Natural killer cell (primary cell): ENCODE data around the gene GAS6. TPM values are rescaled to one million over a fixed set of nuclear protein-coding genes. Genes with fewer than 3 reads are reported as not detected.

ENCODE experiments used
- ATAC-seq, 3 donors: fragments of 150-1000 bp in 2 of 3; fragments of 200-7000 bp in 1 of 3; cut with Tn5 transposase; 1 replicate in 1 of 3; 2 replicates in 2 of 3; pipeline ENCODE4 v1.10.0; 2021; ENCODE audit warnings: mild to moderate bottlenecking in 2 of 3, moderate library complexity in 2 of 3
- DNase-seq, 2 donors: peaks; one replicate each; pipeline versions ENCODE4 v3.0.0 to v3.0.0-alpha.2; 2013 to 2021; ENCODE audit warnings: mixed read lengths in 1 of 2
- H3K27ac ChIP-seq: one replicate; pipeline ENCODE4 v1.5.1; 2013; ENCODE audit warnings: mild to moderate bottlenecking, low read length
- H3K27me3 ChIP-seq: one replicate; pipeline ENCODE4 v1.6.1; 2013; ENCODE audit warnings: low read length; ENCODE audit not compliant: control insufficient read depth, insufficient read depth
- H3K36me3 ChIP-seq: one replicate; pipeline ENCODE4 v1.6.1; 2013; ENCODE audit warnings: low read length; ENCODE audit not compliant: control insufficient read depth, insufficient read depth
- H3K4me1 ChIP-seq: one replicate; pipeline ENCODE4 v1.6.1; 2013; ENCODE audit warnings: low read length; ENCODE audit not compliant: control insufficient read depth, insufficient read depth
- H3K4me3 ChIP-seq: one replicate; pipeline ENCODE4 v1.5.1; 2013; ENCODE audit warnings: low read length
- H3K9me3 ChIP-seq: one replicate; pipeline ENCODE4 v1.6.1; 2013; ENCODE audit warnings: low read length; ENCODE audit not compliant: control insufficient read depth, insufficient read depth
- H3K27ac Mint-ChIP-seq, 2 donors: one replicate each; pipeline ENCODE4 v1.8.0; 2022; ENCODE audit warnings: mild to moderate bottlenecking in 2 of 2, mixed read lengths in 2 of 2, moderate library complexity in 1 of 2
- H3K27me3 Mint-ChIP-seq, 2 donors: one replicate each; pipeline ENCODE4 v1.8.0; 2022; ENCODE audit warnings: low read depth in 2 of 2, mixed read lengths in 2 of 2
- H3K36me3 Mint-ChIP-seq: one replicate; pipeline ENCODE4 v1.8.0; 2022; ENCODE audit warnings: mixed read lengths
- H3K4me1 Mint-ChIP-seq, 2 donors: one replicate each; pipeline ENCODE4 v1.8.0; 2022; ENCODE audit warnings: mixed read lengths in 2 of 2
- H3K4me3 Mint-ChIP-seq: one replicate; pipeline ENCODE4 v1.8.0; 2022; ENCODE audit warnings: mild to moderate bottlenecking, moderate library complexity, mixed read lengths
- H3K9me3 Mint-ChIP-seq, 2 donors: one replicate each; pipeline ENCODE4 v1.8.0; 2022; ENCODE audit warnings: mixed read lengths in 2 of 2
- CTCF ChIP-seq: fragments of 200-600 bp; IDR thresholded peaks from one replicate; pipeline ENCODE4 v1.8.0; 2022; ENCODE audit warnings: antibody characterized with exemption
- WGBS: methylation state at CpG from one replicate; pipeline ENCODE4 v1.1.7; 2013; ENCODE audit warnings: missing lambda C conversion rate; ENCODE audit not compliant: insufficient coverage; 5-methylcytosine and 5-hydroxymethylcytosine counted together
- intact Hi-C: fragments of 100-400 bp; cut with micrococcal nuclease; formaldehyde crosslinking; loops from one replicate; pipeline ENCODE4 v1.14.2; 2022
- total RNA-seq, 4 donors: library from RNA; stranded (reverse); fragments of 120-200 nt in 1 of 4; gene quantifications; one replicate each; pipeline versions ENCODE4 v1.2.3 to v1.2.4, GENCODE V29; 2013 to 2022

The GAS6 gene
- total RNA-seq, 3 donors from 2014 or later (not counting 1 experiment from before 2014, with no cell fraction given), result 0.40 to 1.4 (median 0.41) TPM

DNA sequence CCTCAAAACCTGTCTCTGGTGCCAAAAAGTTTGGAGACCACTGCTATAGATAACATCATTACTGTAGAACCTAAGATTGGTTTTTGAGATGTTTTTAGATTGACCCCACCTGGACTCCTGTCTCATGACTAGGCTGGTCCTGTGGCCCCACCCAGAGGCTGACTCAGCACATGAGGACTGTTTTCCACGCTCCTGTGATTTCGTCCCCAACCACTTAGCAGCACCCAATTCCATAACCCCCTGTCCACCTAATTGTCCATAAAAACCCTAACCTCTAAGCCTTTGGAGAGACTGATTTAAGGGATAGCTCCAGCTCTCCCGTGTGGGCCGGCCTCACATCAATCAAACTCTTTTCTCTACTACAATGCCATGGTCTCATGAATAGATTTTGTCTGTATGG is 25.6 kb upstream of the GAS6 start:
- Mint-ChIP-seq H3K27me3 (peaks cover 28 to 46% of the 10 kb centered on the region in 2 donors), H3K4me3 (no peak overlapping the region), H3K4me1 (no peaks in the 10 kb centered on the region), H3K27ac (no peak overlapping the region), H3K36me3 (no peaks in the 10 kb centered on the region), H3K9me3 (no peaks in the 10 kb centered on the region)
- ATAC-seq (no peak), DNase-seq (no peak)
- Histone ChIP-seq H3K4me1 (no peaks in the 10 kb centered on the region), H3K9me3 (no peaks in the 10 kb centered on the region), H3K36me3 (no peaks in the 10 kb centered on the region), H3K4me3 (no peak overlapping the region), H3K27ac (no peak overlapping the region), H3K27me3 (peaks cover 3% of the 10 kb centered on the region)
- intact Hi-C loops, result no loop called here
- WGBS, result 93% methylated on average over 4 of the region's 4 CpGs
- no peak for TF ChIP-seq CTCF

GRCh38 chr13:113888701-113889330 is 24.9 kb upstream of the GAS6 start:
- Histone ChIP-seq H3K27me3 (peaks cover 3% of the 10 kb centered on the region), H3K36me3 (no peaks in the 10 kb centered on the region), H3K4me3 (no peak overlapping the region), H3K4me1 (no peaks in the 10 kb centered on the region), H3K9me3 (no peaks in the 10 kb centered on the region), H3K27ac (no peak overlapping the region)
- Mint-ChIP-seq H3K27me3 (peaks cover 24 to 41% of the 10 kb centered on the region in 2 donors), H3K4me3 (no peak overlapping the region), H3K4me1 (no peaks in the 10 kb centered on the region), H3K27ac (no peak overlapping the region), H3K9me3 (no peaks in the 10 kb centered on the region), H3K36me3 (no peaks in the 10 kb centered on the region)
- ATAC-seq (no peak), DNase-seq (no peak)
- no peak for TF ChIP-seq CTCF
- intact Hi-C loops, result no loop called here
- WGBS, result 93% methylated on average over 3 of the region's 4 CpGs

- Histone ChIP-seq H3K4me1 (no peaks in the 10 kb centered on the region), H3K27ac (no peak overlapping the region), H3K9me3 (no peaks in the 10 kb centered on the region), H3K36me3 (no peaks in the 10 kb centered on the region), H3K4me3 (no peak overlapping the region), H3K27me3 (no peaks in the 10 kb centered on the region)
- Mint-ChIP-seq H3K4me1 (peaks cover 0 to 2% of the 10 kb centered on the region in 2 donors), H3K36me3 (no peaks in the 10 kb centered on the region), H3K9me3 (no peaks in the 10 kb centered on the region), H3K27ac (no peak overlapping the region), H3K4me3 (no peak overlapping the region), H3K27me3 (peaks cover 17 to 30% of the 10 kb centered on the region in 2 donors)
- no peak for TF ChIP-seq CTCF
- intact Hi-C loops, result no loop called here
- 91% methylated on average over 1 of the region's 1 CpG for WGBS
- ATAC-seq (no peak), DNase-seq (no peak)
Observed at GRCh38 chr13:113887700-113888201, 23.9 kb upstream of the GAS6 start.
